GM12891 (cell line): Measurements from ENCODE around the gene LCE3A.

Source experiments
- POLR2A ChIP-seq: IDR thresholded peaks from 2 replicates; pipeline ENCODE4 v1.6.1; 2011; ENCODE audit warnings: low read depth, low read length, control low read depth
- POLR2AphosphoS5 ChIP-seq: IDR thresholded peaks from 2 replicates; pipeline ENCODE4 v1.6.1; 2011; ENCODE audit warnings: low read depth, low read length, control low read depth
- POU2F2 ChIP-seq: IDR thresholded peaks from 2 replicates; pipeline ENCODE4 v1.6.1; 2011; ENCODE audit warnings: low read depth, mild to moderate bottlenecking, control low read depth, low read length, moderate library complexity

DNA sequence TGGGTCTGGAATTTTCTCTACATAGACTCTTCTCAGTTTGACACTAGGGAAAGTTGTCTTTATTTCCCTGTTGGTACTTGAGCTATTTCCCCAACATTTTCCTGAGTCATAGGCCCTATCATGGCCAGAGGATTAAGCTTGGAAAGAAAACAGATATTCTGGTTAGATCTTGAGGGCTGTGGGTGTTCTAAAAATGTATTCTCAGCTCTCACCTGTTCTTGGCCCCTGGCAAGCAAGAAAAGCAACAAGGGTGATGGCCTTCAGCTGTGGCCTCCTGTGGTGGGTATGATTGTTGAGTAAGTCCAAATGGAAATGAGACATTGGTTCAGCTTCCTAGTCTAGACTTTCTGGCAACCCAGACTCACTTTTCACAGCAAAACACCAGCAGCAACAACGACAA lies 17.4 kb upstream of the LCE3A start:
- TF ChIP-seq POLR2A = no peak
- TF ChIP-seq POLR2AphosphoS5 = no peak
- TF ChIP-seq POU2F2 = no peak
